CD4-positive, alpha-beta memory T cell (primary cell): ENCODE results near the gene EML6. TPM values are rescaled to one million over a fixed set of nuclear protein-coding genes. Genes with fewer than 3 reads are reported as not detected.

Experiments used
- CTCF ChIA-PET: fragments of 350-600 bp; sonication (Branson Sonifier 250); formaldehyde crosslinking; loops from one replicate; lab custom pipeline; 2021; ENCODE audit warnings: inconsistent platforms; ENCODE audit not compliant: partially characterized antibody; lab: Charles Lee
- POLR2A ChIA-PET: fragments of 350-600 bp; sonication (Branson Sonifier 250); formaldehyde crosslinking; loops from one replicate; lab custom pipeline; 2021; ENCODE audit not compliant: partially characterized antibody; lab: Charles Lee
- DNase-seq, 5 donors: peaks; one replicate each; pipeline versions ENCODE4 v3.0.0 to v3.0.0-alpha.2; 2020 to 2022; ENCODE audit warnings: mixed read lengths in 1 of 5
- H3K27ac ChIP-seq: one replicate; pipeline ENCODE4 v1.7.0; 2013; ENCODE audit warnings: low read depth, low read length
- H3K27me3 ChIP-seq: 2 replicates; pipeline ENCODE4 v1.7.0; 2013; ENCODE audit warnings: mild to moderate bottlenecking, low read length, moderate library complexity; ENCODE audit not compliant: insufficient read depth
- H3K36me3 ChIP-seq: 2 replicates; pipeline ENCODE4 v1.7.0; 2013; ENCODE audit warnings: mild to moderate bottlenecking, low read length, moderate library complexity; ENCODE audit not compliant: insufficient read depth
- H3K4me1 ChIP-seq: 2 replicates; pipeline ENCODE4 v1.7.0; 2013; ENCODE audit warnings: mild to moderate bottlenecking, low read length, moderate library complexity; ENCODE audit not compliant: insufficient read depth
- H3K4me3 ChIP-seq, 2 donors: one replicate each; pipeline ENCODE4 v1.7.0; 2013; ENCODE audit warnings: low read length in 2 of 2, mild to moderate bottlenecking in 1 of 2
- H3K9me3 ChIP-seq, 2 donors: one replicate each; pipeline ENCODE4 v1.7.0; 2013; ENCODE audit warnings: low read length in 2 of 2, control low read depth in 1 of 2; ENCODE audit not compliant: control insufficient read depth in 1 of 2
- H3K27ac Mint-ChIP-seq, 7 donors: one replicate each; pipeline ENCODE4 v1.8.0; 2020 to 2021; ENCODE audit warnings: mixed read lengths in 7 of 7, mild to moderate bottlenecking in 6 of 7, inconsistent platforms in 3 of 7, moderate library complexity in 3 of 7
- H3K27me3 Mint-ChIP-seq, 2 donors: one replicate each; pipeline ENCODE4 v1.8.0; 2020 to 2021; ENCODE audit warnings: mixed read lengths in 2 of 2
- H3K36me3 Mint-ChIP-seq, 2 donors: one replicate each; pipeline ENCODE4 v1.8.0; 2020 to 2021; ENCODE audit warnings: mixed read lengths in 2 of 2, inconsistent platforms in 1 of 2, mild to moderate bottlenecking in 1 of 2
- H3K4me1 Mint-ChIP-seq, 4 donors: one replicate each; pipeline ENCODE4 v1.8.0; 2020 to 2021; ENCODE audit warnings: mixed read lengths in 4 of 4, mild to moderate bottlenecking in 1 of 4
- H3K4me3 Mint-ChIP-seq, 8 donors: one replicate each; pipeline ENCODE4 v1.8.0; 2020 to 2021; ENCODE audit warnings: mixed read lengths in 8 of 8, mild to moderate bottlenecking in 7 of 8, moderate library complexity in 6 of 8, inconsistent platforms in 3 of 8
- H3K9me3 Mint-ChIP-seq, 8 donors: one replicate each; pipeline ENCODE4 v1.8.0; 2020 to 2021; ENCODE audit warnings: mixed read lengths in 8 of 8, mild to moderate bottlenecking in 5 of 8, inconsistent platforms in 3 of 8, moderate library complexity in 1 of 8
- intact Hi-C: fragments of 100-400 bp; cut with micrococcal nuclease; formaldehyde crosslinking; loops from one replicate; pipeline ENCODE4 v1.15.1; 2023
- polyA plus RNA-seq, 2 donors: library from polyadenylated mRNA; unstranded; fragments of 300-500 nt; fragmentation: Illumina TruSeq; gene quantifications; one replicate each; pipeline ENCODE4 v1.2.3, GENCODE V29; 2021
- total RNA-seq, 2 experiments: library from RNA; stranded (reverse); gene quantifications; one replicate each; pipeline ENCODE4 v1.2.3, GENCODE V29; 2021

The EML6 gene
- total and polyA plus RNA-seq, 4 experiments from 2014 or later: 0.02 to 3.9 (median 1.8) TPM; not detected in 1

- Mint-ChIP-seq H3K4me3 (no peak overlapping the region), H3K9me3 (peaks cover 0 to 5% (median 0%) of the 10 kb centered on the region in 8 donors), H3K4me1 (peaks cover 5 to 6% (median 6%) of the 10 kb centered on the region in 4 donors), H3K36me3 (no peaks in the 10 kb centered on the region), H3K27ac (no peak overlapping the region), H3K27me3 (no peaks in the 10 kb centered on the region)
- Histone ChIP-seq H3K4me1 (no peaks in the 10 kb centered on the region), H3K36me3 (no peaks in the 10 kb centered on the region), H3K27ac (no peak overlapping the region), H3K9me3 (no peaks in the 10 kb centered on the region), H3K4me3 (no peak overlapping the region), H3K27me3 (no peaks in the 10 kb centered on the region)
- intact Hi-C loops: no loop called here
- no peak for DNase-seq
- ChIA-PET POLR2A (no interaction called here), CTCF (interaction anchor here (1.4 kb wide), 1 partner anchor 23 kb away, joined by 3 read pairs; no protein-coding TSS in a partner anchor)
Measured at GRCh38 chr2:54862229-54862628, 138.8 kb downstream of the EML6 start.

GRCh38 chr2:54862742-54863141, 139.3 kb downstream of the EML6 start:
- Mint-ChIP-seq H3K27ac (no peak overlapping the region), H3K4me1 (peaks cover 6 to 12% (median 9%) of the 10 kb centered on the region in 4 donors), H3K27me3 (no peaks in the 10 kb centered on the region), H3K9me3 (peaks cover 0 to 5% (median 0%) of the 10 kb centered on the region in 8 donors), H3K36me3 (no peaks in the 10 kb centered on the region), H3K4me3 (no peak overlapping the region)
- POLR2A ChIA-PET: no interaction called here
- no peaks in the 10 kb centered on the region for H3K4me1 ChIP-seq
- DNase-seq: no peak
- no peaks in the 10 kb centered on the region for H3K9me3 ChIP-seq
- H3K4me3 ChIP-seq: no peak overlapping the region
- H3K36me3 ChIP-seq: no peaks in the 10 kb centered on the region
- CTCF ChIA-PET: no interaction called here
- intact Hi-C loops: no loop called here
- no peaks in the 10 kb centered on the region for H3K27me3 ChIP-seq
- no peak overlapping the region for H3K27ac ChIP-seq

GRCh38 chr2:54863660-54864059, 140.2 kb downstream of the EML6 start:
- peaks cover 6 to 14% (median 10%) of the 10 kb centered on the region in 4 donors for H3K4me1 Mint-ChIP-seq
- no peaks in the 10 kb centered on the region for H3K36me3 Mint-ChIP-seq
- ChIA-PET CTCF (interaction anchor here (1.4 kb wide), 1 partner anchor 25 kb away, joined by 3 read pairs; no protein-coding TSS in a partner anchor), POLR2A (no interaction called here)
- no peaks in the 10 kb centered on the region for H3K27me3 Mint-ChIP-seq
- no peaks in the 10 kb centered on the region for H3K27me3 ChIP-seq
- H3K4me3 Mint-ChIP-seq: no peak overlapping the region
- intact Hi-C loops: no loop called here
- DNase-seq: no peak
- H3K4me1 ChIP-seq: no peaks in the 10 kb centered on the region
- H3K9me3 Mint-ChIP-seq: peaks cover 0 to 5% (median 0%) of the 10 kb centered on the region in 8 donors
- H3K9me3 ChIP-seq: no peaks in the 10 kb centered on the region
- no peak overlapping the region for H3K27ac Mint-ChIP-seq
- H3K27ac ChIP-seq: no peak overlapping the region
- H3K4me3 ChIP-seq: no peak overlapping the region
- H3K36me3 ChIP-seq: no peaks in the 10 kb centered on the region

GRCh38 chr2:54864096-54864495, 140.6 kb downstream of the EML6 start:
- intact Hi-C loops: no loop called here
- Mint-ChIP-seq H3K27me3 (no peaks in the 10 kb centered on the region), H3K9me3 (peaks cover 0 to 5% (median 0%) of the 10 kb centered on the region in 8 donors), H3K4me3 (no peak overlapping the region), H3K36me3 (no peaks in the 10 kb centered on the region), H3K27ac (no peak overlapping the region), H3K4me1 (peaks cover 6 to 14% (median 10%) of the 10 kb centered on the region in 4 donors)
- ChIA-PET CTCF (interaction anchor here (1.4 kb wide), 1 partner anchor 25 kb away, joined by 3 read pairs; no protein-coding TSS in a partner anchor), POLR2A (no interaction called here)
- Histone ChIP-seq H3K27me3 (no peaks in the 10 kb centered on the region), H3K27ac (no peak overlapping the region), H3K9me3 (no peaks in the 10 kb centered on the region), H3K4me1 (no peaks in the 10 kb centered on the region), H3K36me3 (no peaks in the 10 kb centered on the region), H3K4me3 (no peak overlapping the region)
- no peak for DNase-seq

GRCh38 chr2:54864727-54865126, 141.3 kb downstream of the EML6 start:
- CTCF ChIA-PET: interaction anchor here (1.4 kb wide), 1 partner anchor 26 kb away, joined by 3 read pairs; no protein-coding TSS in a partner anchor
- H3K27ac Mint-ChIP-seq: no peak overlapping the region
- intact Hi-C loops: no loop called here
- peaks cover 0 to 5% (median 0%) of the 10 kb centered on the region in 8 donors for H3K9me3 Mint-ChIP-seq
- no peaks in the 10 kb centered on the region for H3K36me3 Mint-ChIP-seq
- Histone ChIP-seq H3K4me3 (no peak overlapping the region), H3K36me3 (no peaks in the 10 kb centered on the region), H3K27ac (no peak overlapping the region), H3K9me3 (no peaks in the 10 kb centered on the region), H3K4me1 (no peaks in the 10 kb centered on the region), H3K27me3 (no peaks in the 10 kb centered on the region)
- POLR2A ChIA-PET: no interaction called here
- no peak for DNase-seq
- H3K4me1 Mint-ChIP-seq: peaks cover 6 to 14% (median 10%) of the 10 kb centered on the region in 4 donors
- no peak overlapping the region for H3K4me3 Mint-ChIP-seq
- no peaks in the 10 kb centered on the region for H3K27me3 Mint-ChIP-seq

- intact Hi-C loops: no loop called here
- no peak for DNase-seq
- ChIA-PET CTCF (no interaction called here), POLR2A (no interaction called here)
- Mint-ChIP-seq H3K9me3 (peaks cover 0 to 5% (median 0%) of the 10 kb centered on the region in 8 donors), H3K4me3 (no peak overlapping the region), H3K27ac (no peak overlapping the region), H3K27me3 (no peaks in the 10 kb centered on the region), H3K36me3 (no peaks in the 10 kb centered on the region), H3K4me1 (peaks cover 6 to 14% (median 10%) of the 10 kb centered on the region in 4 donors)
- no peaks in the 10 kb centered on the region for H3K9me3 ChIP-seq
- no peaks in the 10 kb centered on the region for H3K27me3 ChIP-seq
- H3K4me3 ChIP-seq: no peak overlapping the region
- no peak overlapping the region for H3K27ac ChIP-seq
- H3K36me3 ChIP-seq: no peaks in the 10 kb centered on the region
- H3K4me1 ChIP-seq: no peaks in the 10 kb centered on the region
Measured at GRCh38 chr2:54866179-54866578, 142.7 kb downstream of the EML6 start.

- no peak overlapping the region for H3K4me3 ChIP-seq
- no peak overlapping the region for H3K27ac ChIP-seq
- Mint-ChIP-seq H3K27me3 (no peaks in the 10 kb centered on the region), H3K36me3 (no peaks in the 10 kb centered on the region), H3K4me3 (no peak overlapping the region), H3K4me1 (peaks cover 6 to 14% (median 10%) of the 10 kb centered on the region in 4 donors), H3K27ac (peak overlapping the region in 2 of 7 donors; percentile 0 to 29), H3K9me3 (peaks cover 0 to 5% (median 0%) of the 10 kb centered on the region in 8 donors)
- H3K27me3 ChIP-seq: no peaks in the 10 kb centered on the region
- H3K4me1 ChIP-seq: no peaks in the 10 kb centered on the region
- DNase-seq: no peak
- ChIA-PET POLR2A (no interaction called here), CTCF (no interaction called here)
- intact Hi-C loops: no loop called here
- H3K9me3 ChIP-seq: no peaks in the 10 kb centered on the region
- no peaks in the 10 kb centered on the region for H3K36me3 ChIP-seq
Measured at GRCh38 chr2:54866868-54867267, 143.4 kb downstream of the EML6 start.
